ENCODE data around the gene CERK.

- TF ChIP-seq CTCF (IDR thresholded peaks at IDR 0.05; ENCODE audit: poor library complexity, severe bottlenecking) (no peak), EZH2 (IDR thresholded peaks at IDR 0.05; ENCODE audit: borderline replicate concordance, insufficient read depth, low read length, poor library complexity, severe bottlenecking) (no peak), EP300 (conservative IDR thresholded peaks at IDR 0.05; ENCODE audit: poor library complexity, severe bottlenecking) (no peak), REST (IDR thresholded peaks at IDR 0.05; ENCODE audit: borderline replicate concordance) (no peak), RAD21 (conservative IDR thresholded peaks at IDR 0.05) (no peak), POLR2AphosphoS5 (IDR thresholded peaks at IDR 0.05) (no peak), MXI1 (conservative IDR thresholded peaks at IDR 0.05; ENCODE audit: poor library complexity, severe bottlenecking) (no peak)
Observed at GRCh38 chr22:46667245-46667623, 70.8 kb downstream of the CERK start.
